HepG2 (cell line): ENCODE measurements around the gene LZTFL1. TPM values are rescaled to one million over a fixed set of nuclear protein-coding genes. Genes with fewer than 3 reads are reported as not detected.
A peak's percentile ranks its signal among the peaks of the same experiment; 100 is the strongest.

Experiments
- ARHGAP35 ChIP-seq: sonication (generic); formaldehyde crosslinking; IDR thresholded peaks from 2 replicates; pipeline ENCODE4 v1.9.0; 2022; ENCODE audit warnings: mild to moderate bottlenecking, inconsistent platforms, moderate library complexity, missing genetic modification reagents, borderline replicate concordance
- ASH2L ChIP-seq: fragments of 300-600, 200-600 bp; sonication (generic); IDR thresholded peaks from 2 replicates; pipeline ENCODE4 v1.7.0; 2017; ENCODE audit warnings: low read depth, mild to moderate bottlenecking, moderate library complexity, mixed read lengths, low read length; ENCODE audit not compliant: insufficient read length
- CEBPB ChIP-seq: IDR thresholded peaks from 2 replicates; pipeline ENCODE4 v1.6.1; 2011; ENCODE audit warnings: low read depth, low read length, improper control_type of control experiment, borderline replicate concordance
- GTF3A ChIP-seq: sonication (generic); formaldehyde crosslinking; conservative IDR thresholded peaks from 2 replicates; pipeline ENCODE4 v1.4.0; 2020; ENCODE audit warnings: mild to moderate bottlenecking, missing genetic modification reagents
- HIVEP1 ChIP-seq: sonication (generic); formaldehyde crosslinking; IDR thresholded peaks from 2 replicates; pipeline ENCODE4 v1.4.0; 2020; ENCODE audit warnings: mild to moderate bottlenecking, missing genetic modification reagents
- KMT2B ChIP-seq: IDR thresholded peaks from 2 replicates; pipeline ENCODE4 v1.6.1; 2016; ENCODE audit warnings: missing genetic modification reagents, missing compliant biosample characterization
- NCOA1 ChIP-seq: sonication (generic); formaldehyde crosslinking; IDR thresholded peaks from 2 replicates; pipeline ENCODE4 v1.9.0; 2021; ENCODE audit warnings: missing genetic modification reagents
- PAX8 ChIP-seq: sonication (generic); formaldehyde crosslinking; IDR thresholded peaks from 2 replicates; pipeline ENCODE4 v1.8.0; 2022; ENCODE audit warnings: mild to moderate bottlenecking, missing genetic modification reagents, borderline replicate concordance
- POLR2A ChIP-seq, 2 experiments: IDR thresholded peaks; 2 replicates each; pipeline ENCODE4 v1.6.1; 2011; ENCODE audit warnings: low read depth in 2 of 2, low read length in 2 of 2, mild to moderate bottlenecking in 1 of 2, moderate library complexity in 1 of 2; ENCODE audit not compliant: insufficient read depth in 1 of 2
- RCOR2 ChIP-seq: IDR thresholded peaks from 2 replicates; pipeline ENCODE4 v1.6.1; 2016; ENCODE audit warnings: missing biosample characterization, missing genetic modification reagents
- TBX3 ChIP-seq: fragments of 450-650 bp; IDR thresholded peaks from 2 replicates; pipeline ENCODE4 v1.6.1; 2017; ENCODE audit warnings: antibody characterized with exemption, mild to moderate bottlenecking, inconsistent platforms, borderline replicate concordance
- THAP11 ChIP-seq: IDR thresholded peaks from 2 replicates; pipeline ENCODE4 v1.6.1; 2016; ENCODE audit warnings: missing biosample characterization, missing genetic modification reagents
- U2AF2 ChIP-seq: fragments of 200-400 bp; formaldehyde crosslinking; IDR thresholded peaks from 2 replicates; pipeline ENCODE4 v1.6.1; 2017; ENCODE audit warnings: low read depth, mild to moderate bottlenecking, low read length
- XRCC5 ChIP-seq: fragments of 200-400 bp; formaldehyde crosslinking; optimal IDR thresholded peaks from 2 replicates; pipeline ENCODE3; 2017; ENCODE audit warnings: mild to moderate bottlenecking, low read length
- ZKSCAN1 ChIP-seq: fragments of 150-350 bp; IDR thresholded peaks from 2 replicates; pipeline ENCODE4 v1.6.1; 2014; ENCODE audit warnings: low read length
- ZNF143 ChIP-seq: sonication (generic); formaldehyde crosslinking; IDR thresholded peaks from 2 replicates; pipeline ENCODE4 v1.4.0; 2020; ENCODE audit warnings: missing genetic modification reagents
- ZNF292 ChIP-seq: sonication (generic); formaldehyde crosslinking; IDR thresholded peaks from 2 replicates; pipeline ENCODE4 v1.8.1; 2022; ENCODE audit warnings: mild to moderate bottlenecking, low read depth, missing genetic modification reagents, borderline replicate concordance
- ZNF331 ChIP-seq: sonication (generic); formaldehyde crosslinking; IDR thresholded peaks from 2 replicates; pipeline ENCODE4 v1.4.0; 2020; ENCODE audit warnings: missing genetic modification reagents
- ZNF790 ChIP-seq: sonication (generic); formaldehyde crosslinking; IDR thresholded peaks from 2 replicates; pipeline ENCODE4 v1.8.0; 2022; ENCODE audit warnings: missing genetic modification reagents, mild to moderate bottlenecking, borderline replicate concordance
- ZSCAN25 ChIP-seq: sonication (generic); formaldehyde crosslinking; IDR thresholded peaks from 2 replicates; pipeline ENCODE4 v1.8.0; 2022; ENCODE audit warnings: mild to moderate bottlenecking, missing genetic modification reagents
- polyA plus RNA-seq, 8 experiments: library from polyadenylated mRNA; depleted of rRNA in 3 of 8; stranded (reverse) in 7 of 8; unstranded in 1 of 8; fragments of >200 nt; fragmentation: Illumina TruSeq in 4 of 8; extraction: Trizol in 4 of 8; gene quantifications; 2 replicates each; pipeline versions ENCODE4 v1.2.1 to v1.2.3, GENCODE V29; 2011 to 2016; ENCODE audit warnings: low read depth in 4 of 8, missing spikeins in 1 of 8, mixed read lengths in 1 of 8; ENCODE audit not compliant: insufficient read depth in 1 of 8
- total RNA-seq, 5 experiments: library from RNA; depleted of rRNA; stranded (reverse); fragments of >200 nt; fragmentation: Illumina TruSeq; extraction: Trizol; gene quantifications; 2 replicates each; pipeline ENCODE4 v1.2.3, GENCODE V29; 2016; ENCODE audit warnings: low read depth in 1 of 5
- TF ChIP-seq, protein P1 (sequence below): IDR thresholded peaks from 2 replicates; pipeline ENCODE4 v1.6.1; 2016; ENCODE audit warnings: missing compliant biosample characterization, missing genetic modification reagents, borderline replicate concordance
- TF ChIP-seq, protein P2 (sequence below): sonication (generic); formaldehyde crosslinking; IDR thresholded peaks from 2 replicates; pipeline ENCODE4; 2020; ENCODE audit warnings: missing genetic modification reagents, mild to moderate bottlenecking, borderline replicate concordance
- TF ChIP-seq, protein P3 (sequence below): sonication (generic); formaldehyde crosslinking; IDR thresholded peaks from 2 replicates; pipeline ENCODE4 v1.5.1; 2020; ENCODE audit warnings: mild to moderate bottlenecking, missing genetic modification reagents, moderate library complexity

The LZTFL1 gene
- total and polyA plus RNA-seq, 2 of the 13 experiments (the other 11 are each of a cell fraction or from before 2014, with no cell fraction given), result 16.6 to 17.2 TPM

DNA sequence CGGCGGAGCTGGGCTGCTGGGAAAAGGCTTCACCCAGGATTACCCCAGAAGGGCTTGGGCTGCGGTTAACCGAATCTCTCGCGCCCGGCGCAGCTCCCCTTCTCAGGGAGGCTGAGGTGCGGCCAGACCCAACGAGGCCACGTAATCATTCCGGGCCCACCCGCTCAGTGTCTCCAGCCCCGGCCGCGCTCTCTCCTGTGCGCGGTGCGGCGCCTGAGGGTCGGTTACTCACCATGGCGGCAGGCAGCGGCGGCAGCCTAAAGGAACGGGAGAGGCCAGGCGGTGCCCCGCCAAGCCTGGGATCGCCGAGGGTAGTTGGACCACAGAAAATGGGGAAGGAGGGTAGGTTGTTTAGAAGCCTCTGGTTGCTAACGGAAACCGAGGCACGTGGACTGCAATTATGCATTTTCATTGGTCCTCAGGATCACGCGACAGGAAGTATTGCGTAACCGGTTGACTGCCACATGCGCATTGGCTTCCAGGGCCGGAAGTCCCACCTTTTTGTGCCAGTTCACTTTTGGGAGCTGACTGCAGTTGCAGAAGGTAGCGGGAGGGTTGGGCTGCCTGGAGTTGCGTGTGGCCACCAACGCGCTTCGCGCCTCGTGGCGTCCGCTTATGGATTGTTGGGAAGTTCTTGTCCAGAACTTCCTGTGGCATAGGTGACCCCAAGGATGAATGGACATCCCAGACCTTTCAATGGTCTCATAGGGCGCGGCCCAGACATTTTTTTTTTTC, at the start of gene LZTFL1 (continued):
- 0 out of 2 replicates have a peak, but pooled peaks have one; percentile 19 for TF ChIP-seq HIVEP1 (CRISPR knock-in tag)
- peak; percentile 61; the same call in 1 of the 2 replicates for TF ChIP-seq TBX3
- TF ChIP-seq ZNF790 (CRISPR knock-in tag), result no peak
- no peak for TF ChIP-seq PAX8
- no peak for TF ChIP-seq XRCC5
- TF ChIP-seq, protein P1, sequence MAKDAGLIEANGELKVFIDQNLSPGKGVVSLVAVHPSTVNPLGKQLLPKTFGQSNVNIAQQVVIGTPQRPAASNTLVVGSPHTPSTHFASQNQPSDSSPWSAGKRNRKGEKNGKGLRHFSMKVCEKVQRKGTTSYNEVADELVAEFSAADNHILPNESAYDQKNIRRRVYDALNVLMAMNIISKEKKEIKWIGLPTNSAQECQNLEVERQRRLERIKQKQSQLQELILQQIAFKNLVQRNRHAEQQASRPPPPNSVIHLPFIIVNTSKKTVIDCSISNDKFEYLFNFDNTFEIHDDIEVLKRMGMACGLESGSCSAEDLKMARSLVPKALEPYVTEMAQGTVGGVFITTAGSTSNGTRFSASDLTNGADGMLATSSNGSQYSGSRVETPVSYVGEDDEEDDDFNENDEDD (CRISPR knock-in tag), result peak; percentile 81; the same call in 1 of the 2 replicates
- no peak for TF ChIP-seq GTF3A (CRISPR knock-in tag)
- TF ChIP-seq CEBPB, result peak; percentile 100
- TF ChIP-seq THAP11 (CRISPR knock-in tag), result peak; percentile 85
- peak in 1 of 2 experiments; percentile 73; a peak in 2 of 4 replicates for TF ChIP-seq POLR2A (IDR thresholded peaks at IDR 0.05; ENCODE audit: insufficient read depth in 1 of 2, low read depth in 2 of 2, low read length in 2 of 2)
- peak; percentile 37; the same call in 1 of the 2 replicates for TF ChIP-seq ZNF331 (CRISPR knock-in tag)
- TF ChIP-seq RCOR2 (CRISPR knock-in tag), result no peak
- peak; percentile 24 for TF ChIP-seq ARHGAP35 (CRISPR knock-in tag)
- TF ChIP-seq NCOA1 (CRISPR knock-in tag), result 0 out of 2 replicates have a peak, but pooled peaks have one; percentile 7
- TF ChIP-seq, protein P2, sequence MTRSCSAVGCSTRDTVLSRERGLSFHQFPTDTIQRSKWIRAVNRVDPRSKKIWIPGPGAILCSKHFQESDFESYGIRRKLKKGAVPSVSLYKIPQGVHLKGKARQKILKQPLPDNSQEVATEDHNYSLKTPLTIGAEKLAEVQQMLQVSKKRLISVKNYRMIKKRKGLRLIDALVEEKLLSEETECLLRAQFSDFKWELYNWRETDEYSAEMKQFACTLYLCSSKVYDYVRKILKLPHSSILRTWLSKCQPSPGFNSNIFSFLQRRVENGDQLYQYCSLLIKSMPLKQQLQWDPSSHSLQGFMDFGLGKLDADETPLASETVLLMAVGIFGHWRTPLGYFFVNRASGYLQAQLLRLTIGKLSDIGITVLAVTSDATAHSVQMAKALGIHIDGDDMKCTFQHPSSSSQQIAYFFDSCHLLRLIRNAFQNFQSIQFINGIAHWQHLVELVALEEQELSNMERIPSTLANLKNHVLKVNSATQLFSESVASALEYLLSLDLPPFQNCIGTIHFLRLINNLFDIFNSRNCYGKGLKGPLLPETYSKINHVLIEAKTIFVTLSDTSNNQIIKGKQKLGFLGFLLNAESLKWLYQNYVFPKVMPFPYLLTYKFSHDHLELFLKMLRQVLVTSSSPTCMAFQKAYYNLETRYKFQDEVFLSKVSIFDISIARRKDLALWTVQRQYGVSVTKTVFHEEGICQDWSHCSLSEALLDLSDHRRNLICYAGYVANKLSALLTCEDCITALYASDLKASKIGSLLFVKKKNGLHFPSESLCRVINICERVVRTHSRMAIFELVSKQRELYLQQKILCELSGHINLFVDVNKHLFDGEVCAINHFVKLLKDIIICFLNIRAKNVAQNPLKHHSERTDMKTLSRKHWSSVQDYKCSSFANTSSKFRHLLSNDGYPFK (CRISPR knock-in tag), result peak; percentile 73
- peak; percentile 97 for TF ChIP-seq U2AF2
- peak; percentile 71 for TF ChIP-seq ASH2L
- 0 out of 2 replicates have a peak, but pooled peaks have one; percentile 48 for TF ChIP-seq ZSCAN25 (CRISPR knock-in tag)
- no peak for TF ChIP-seq ZKSCAN1
- peak; percentile 61; the same call in 1 of the 2 replicates for TF ChIP-seq ZNF143 (CRISPR knock-in tag)
- peak; percentile 44; the same call in 1 of the 2 replicates for TF ChIP-seq ZNF292
- TF ChIP-seq, protein P3, sequence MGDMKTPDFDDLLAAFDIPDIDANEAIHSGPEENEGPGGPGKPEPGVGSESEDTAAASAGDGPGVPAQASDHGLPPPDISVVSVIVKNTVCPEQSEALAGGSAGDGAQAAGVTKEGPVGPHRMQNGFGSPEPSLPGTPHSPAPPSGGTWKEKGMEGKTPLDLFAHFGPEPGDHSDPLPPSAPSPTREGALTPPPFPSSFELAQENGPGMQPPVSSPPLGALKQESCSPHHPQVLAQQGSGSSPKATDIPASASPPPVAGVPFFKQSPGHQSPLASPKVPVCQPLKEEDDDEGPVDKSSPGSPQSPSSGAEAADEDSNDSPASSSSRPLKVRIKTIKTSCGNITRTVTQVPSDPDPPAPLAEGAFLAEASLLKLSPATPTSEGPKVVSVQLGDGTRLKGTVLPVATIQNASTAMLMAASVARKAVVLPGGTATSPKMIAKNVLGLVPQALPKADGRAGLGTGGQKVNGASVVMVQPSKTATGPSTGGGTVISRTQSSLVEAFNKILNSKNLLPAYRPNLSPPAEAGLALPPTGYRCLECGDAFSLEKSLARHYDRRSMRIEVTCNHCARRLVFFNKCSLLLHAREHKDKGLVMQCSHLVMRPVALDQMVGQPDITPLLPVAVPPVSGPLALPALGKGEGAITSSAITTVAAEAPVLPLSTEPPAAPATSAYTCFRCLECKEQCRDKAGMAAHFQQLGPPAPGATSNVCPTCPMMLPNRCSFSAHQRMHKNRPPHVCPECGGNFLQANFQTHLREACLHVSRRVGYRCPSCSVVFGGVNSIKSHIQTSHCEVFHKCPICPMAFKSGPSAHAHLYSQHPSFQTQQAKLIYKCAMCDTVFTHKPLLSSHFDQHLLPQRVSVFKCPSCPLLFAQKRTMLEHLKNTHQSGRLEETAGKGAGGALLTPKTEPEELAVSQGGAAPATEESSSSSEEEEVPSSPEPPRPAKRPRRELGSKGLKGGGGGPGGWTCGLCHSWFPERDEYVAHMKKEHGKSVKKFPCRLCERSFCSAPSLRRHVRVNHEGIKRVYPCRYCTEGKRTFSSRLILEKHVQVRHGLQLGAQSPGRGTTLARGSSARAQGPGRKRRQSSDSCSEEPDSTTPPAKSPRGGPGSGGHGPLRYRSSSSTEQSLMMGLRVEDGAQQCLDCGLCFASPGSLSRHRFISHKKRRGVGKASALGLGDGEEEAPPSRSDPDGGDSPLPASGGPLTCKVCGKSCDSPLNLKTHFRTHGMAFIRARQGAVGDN, result peak; percentile 88
- TF ChIP-seq KMT2B (CRISPR knock-in tag), result peak; percentile 80
